Measurements from ENCODE around the gene CAMK1D.

The CAMK1D gene

DNA sequence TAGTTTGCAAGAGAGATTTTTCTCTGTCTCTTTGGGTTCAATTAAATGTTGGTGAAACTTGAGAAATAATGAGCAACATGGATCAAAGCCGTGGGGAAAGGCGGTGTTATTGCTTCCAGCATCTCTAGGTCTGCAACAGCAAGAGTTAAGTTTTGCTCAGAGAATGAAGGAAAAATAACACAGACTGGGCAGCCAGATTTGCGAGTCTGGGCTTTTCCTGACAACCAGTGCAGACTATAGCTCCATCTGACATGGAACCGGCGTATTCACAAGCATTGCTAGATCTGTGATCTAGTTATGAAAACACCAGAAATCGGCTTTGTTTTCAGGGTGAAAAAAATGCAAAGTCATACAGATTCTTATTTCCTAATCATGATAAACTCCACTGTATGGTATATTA, 110.4 kb downstream of the CAMK1D start:
- no peaks in the 10 kb centered on the region for H3K9me3 ChIP-seq (ENCODE audit: control insufficient read depth, low read length)
- H3K27ac ChIP-seq (ENCODE audit: insufficient read depth, low read depth, low read length, poor library complexity, severe bottlenecking): no peak overlapping the region
- 90 to 95% methylated on average over 6 of the region's 6 CpGs for WGBS, 2 experiments
- H3K4me1 ChIP-seq (ENCODE audit: control insufficient read depth, insufficient read depth, low read length): no peaks in the 10 kb centered on the region
- no peaks in the 10 kb centered on the region for H3K27me3 ChIP-seq (ENCODE audit: control insufficient read depth, insufficient read depth, low read length, poor library complexity, severe bottlenecking)
- H3K36me3 ChIP-seq (ENCODE audit: control insufficient read depth, insufficient read depth, low read length): no peaks in the 10 kb centered on the region
- H3K4me3 ChIP-seq (ENCODE audit: insufficient read depth, low read depth, low read length): no peak overlapping the region

DNA sequence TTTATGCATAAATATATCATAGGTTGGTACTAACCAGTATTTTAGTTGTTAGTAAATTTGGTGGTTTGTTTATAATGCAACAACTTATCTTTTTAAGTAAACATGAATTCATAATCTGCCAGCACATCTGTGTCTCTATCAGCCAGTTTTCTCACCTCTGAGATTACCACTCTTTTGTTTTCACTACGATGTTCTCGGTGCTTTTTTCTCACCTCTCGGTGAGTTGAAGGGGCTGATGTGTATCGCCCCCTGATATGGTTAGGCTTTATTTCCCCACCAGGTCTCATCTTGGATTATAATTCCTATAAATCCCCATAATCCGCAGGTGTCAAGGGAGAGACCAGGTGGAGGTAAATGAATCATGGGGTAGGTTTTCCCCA, 114.1 kb downstream of the CAMK1D start:
- Histone ChIP-seq H3K4me3 (ENCODE audit: insufficient read depth, low read depth, low read length) (no peak overlapping the region), H3K36me3 (ENCODE audit: control insufficient read depth, insufficient read depth, low read length) (no peaks in the 10 kb centered on the region), H3K4me1 (ENCODE audit: control insufficient read depth, insufficient read depth, low read length) (no peaks in the 10 kb centered on the region), H3K9me3 (ENCODE audit: control insufficient read depth, low read length) (no peaks in the 10 kb centered on the region), H3K27me3 (ENCODE audit: control insufficient read depth, insufficient read depth, low read length, poor library complexity, severe bottlenecking) (no peaks in the 10 kb centered on the region), H3K27ac (ENCODE audit: insufficient read depth, low read depth, low read length, poor library complexity, severe bottlenecking) (no peak overlapping the region)
- WGBS, 2 experiments: 97 to 98% methylated on average over 5 of the region's 5 CpGs

DNA sequence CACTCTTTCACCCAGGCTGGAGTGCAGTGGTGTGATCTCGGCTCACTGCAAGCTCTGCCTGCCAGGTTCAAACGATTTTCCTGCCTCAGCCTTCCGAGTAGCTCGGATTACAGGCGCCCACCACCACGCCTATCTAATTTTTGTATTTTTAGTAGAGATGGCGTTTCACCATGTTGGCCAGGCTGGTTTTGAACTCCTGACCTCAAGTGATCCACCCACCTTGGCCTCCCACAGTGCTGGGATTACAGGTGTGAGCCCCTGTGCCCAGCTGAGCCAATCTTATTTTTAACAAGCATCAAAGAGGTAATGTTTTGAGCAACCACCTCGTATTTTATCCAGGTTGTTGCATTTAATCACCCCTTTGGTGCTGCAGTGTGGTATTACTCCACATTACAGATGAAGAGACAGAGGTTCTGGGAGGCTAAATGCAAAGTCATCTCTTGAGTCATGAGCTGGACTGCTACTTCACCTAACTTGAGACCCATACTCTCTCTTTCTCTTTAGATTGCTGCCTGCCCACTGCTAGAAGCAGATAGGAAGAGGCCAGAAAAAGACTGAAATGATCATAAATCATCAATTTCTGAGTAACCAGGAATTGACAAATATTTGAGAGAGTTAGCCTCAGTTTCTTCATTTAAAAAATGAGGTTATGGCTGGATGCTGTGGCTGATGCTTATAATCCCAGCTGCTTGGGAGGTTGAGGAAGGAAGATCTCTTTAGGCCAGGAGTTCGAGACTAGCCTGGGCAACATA, 116.2 kb downstream of the CAMK1D start:
- H3K9me3 ChIP-seq (ENCODE audit: control insufficient read depth, low read length): no peaks in the 10 kb centered on the region
- H3K27ac ChIP-seq (ENCODE audit: insufficient read depth, low read depth, low read length, poor library complexity, severe bottlenecking): no peak overlapping the region
- 90 to 93% methylated on average over 9 of the region's 9 CpGs for WGBS, 2 experiments
- H3K4me3 ChIP-seq (ENCODE audit: insufficient read depth, low read depth, low read length): no peak overlapping the region
- no peaks in the 10 kb centered on the region for H3K36me3 ChIP-seq (ENCODE audit: control insufficient read depth, insufficient read depth, low read length)
- H3K4me1 ChIP-seq (ENCODE audit: control insufficient read depth, insufficient read depth, low read length): peaks cover 3% of the 10 kb centered on the region
- H3K27me3 ChIP-seq (ENCODE audit: control insufficient read depth, insufficient read depth, low read length, poor library complexity, severe bottlenecking): no peaks in the 10 kb centered on the region

DNA sequence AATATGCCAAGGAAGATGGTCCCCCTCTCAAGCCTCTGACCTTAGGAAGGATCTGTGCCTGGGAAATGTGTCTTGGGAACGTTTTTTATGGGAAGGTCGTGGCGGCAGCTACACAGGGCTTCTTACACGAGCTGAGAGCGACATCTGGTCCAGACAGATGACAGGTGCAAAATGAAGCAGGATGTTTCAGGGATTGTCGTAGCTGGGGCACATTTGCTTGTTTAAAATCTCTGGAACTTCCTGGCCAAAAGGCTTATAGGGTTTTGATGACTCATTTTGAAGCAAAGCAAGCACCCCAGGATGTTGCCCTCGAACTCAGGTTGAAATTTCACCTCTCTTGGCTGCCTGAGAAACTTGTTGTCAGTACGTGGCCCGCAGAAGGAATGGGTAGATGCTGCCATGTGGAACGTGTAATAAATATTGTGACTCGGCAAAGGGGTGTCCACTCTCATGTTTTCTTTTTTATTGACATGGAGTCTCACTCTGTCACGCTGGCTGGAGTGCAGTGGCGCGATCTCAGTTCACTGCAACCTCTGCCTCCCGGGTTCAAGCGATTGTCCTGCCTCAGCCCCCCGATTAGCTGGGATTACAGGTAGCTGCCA, 117.5 kb downstream of the CAMK1D start:
- H3K36me3 ChIP-seq (ENCODE audit: control insufficient read depth, insufficient read depth, low read length): no peaks in the 10 kb centered on the region
- H3K4me3 ChIP-seq (ENCODE audit: insufficient read depth, low read depth, low read length): no peak overlapping the region
- H3K9me3 ChIP-seq (ENCODE audit: control insufficient read depth, low read length): no peaks in the 10 kb centered on the region
- no peak overlapping the region for H3K27ac ChIP-seq (ENCODE audit: insufficient read depth, low read depth, low read length, poor library complexity, severe bottlenecking)
- H3K27me3 ChIP-seq (ENCODE audit: control insufficient read depth, insufficient read depth, low read length, poor library complexity, severe bottlenecking): no peaks in the 10 kb centered on the region
- peaks cover 3% of the 10 kb centered on the region for H3K4me1 ChIP-seq (ENCODE audit: control insufficient read depth, insufficient read depth, low read length)
- 90 to 92% methylated on average over 17 of the region's 17 CpGs for WGBS, 2 experiments

DNA sequence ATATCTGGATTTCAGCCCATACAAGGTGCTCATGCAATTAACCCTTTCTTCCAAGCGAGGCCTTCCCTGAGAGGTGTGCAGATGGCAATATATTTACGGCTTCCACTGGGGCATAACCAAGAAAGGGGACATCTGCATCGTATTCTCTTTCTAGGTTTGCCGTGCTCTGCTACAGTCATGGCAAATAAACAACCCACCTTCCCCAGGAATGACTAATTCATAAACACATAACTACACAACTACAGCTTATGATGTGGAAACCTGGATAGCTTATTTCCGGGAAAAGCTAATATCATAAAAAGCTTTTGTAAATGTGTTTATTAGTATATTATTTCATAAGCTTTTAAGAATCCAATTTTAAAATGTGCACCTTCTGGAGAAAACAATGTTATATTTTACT, 120.0 kb downstream of the CAMK1D start:
- Histone ChIP-seq H3K27ac (ENCODE audit: insufficient read depth, low read depth, low read length, poor library complexity, severe bottlenecking) (no peak overlapping the region), H3K4me3 (ENCODE audit: insufficient read depth, low read depth, low read length) (no peak overlapping the region), H3K4me1 (ENCODE audit: control insufficient read depth, insufficient read depth, low read length) (peaks cover 3% of the 10 kb centered on the region), H3K9me3 (ENCODE audit: control insufficient read depth, low read length) (no peaks in the 10 kb centered on the region), H3K36me3 (ENCODE audit: control insufficient read depth, insufficient read depth, low read length) (no peaks in the 10 kb centered on the region), H3K27me3 (ENCODE audit: control insufficient read depth, insufficient read depth, low read length, poor library complexity, severe bottlenecking) (no peaks in the 10 kb centered on the region)
- WGBS, 2 experiments: 92 to 97% methylated on average over 4 of the region's 5 CpGs

DNA sequence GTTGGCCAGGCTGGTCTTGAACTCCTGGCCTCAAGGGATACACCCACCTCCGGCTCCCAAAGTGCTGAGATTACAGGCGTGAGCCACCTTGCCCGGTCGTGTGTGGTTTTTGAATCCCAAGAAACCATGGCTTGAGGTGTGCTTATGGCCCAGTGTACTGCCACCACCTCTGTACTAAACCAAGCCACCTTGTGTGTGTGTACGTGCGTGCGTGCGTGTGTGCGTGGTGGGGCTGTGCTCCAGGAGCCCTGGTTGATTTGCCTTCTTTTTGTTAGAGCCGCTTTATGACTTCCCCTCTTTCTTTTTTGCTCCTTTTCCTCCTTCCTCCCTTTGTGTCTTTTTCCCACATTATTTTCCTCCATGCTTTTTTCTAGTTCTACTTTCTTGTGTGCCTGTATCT, 121.4 kb downstream of the CAMK1D start:
- Histone ChIP-seq H3K36me3 (ENCODE audit: control insufficient read depth, insufficient read depth, low read length) (no peaks in the 10 kb centered on the region), H3K27ac (ENCODE audit: insufficient read depth, low read depth, low read length, poor library complexity, severe bottlenecking) (no peak overlapping the region), H3K4me3 (ENCODE audit: insufficient read depth, low read depth, low read length) (no peak overlapping the region), H3K27me3 (ENCODE audit: control insufficient read depth, insufficient read depth, low read length, poor library complexity, severe bottlenecking) (no peaks in the 10 kb centered on the region), H3K4me1 (ENCODE audit: control insufficient read depth, insufficient read depth, low read length) (peaks cover 3% of the 10 kb centered on the region), H3K9me3 (ENCODE audit: control insufficient read depth, low read length) (no peaks in the 10 kb centered on the region)
- 95 to 96% methylated on average over 10 of the region's 10 CpGs for WGBS, 2 experiments

DNA sequence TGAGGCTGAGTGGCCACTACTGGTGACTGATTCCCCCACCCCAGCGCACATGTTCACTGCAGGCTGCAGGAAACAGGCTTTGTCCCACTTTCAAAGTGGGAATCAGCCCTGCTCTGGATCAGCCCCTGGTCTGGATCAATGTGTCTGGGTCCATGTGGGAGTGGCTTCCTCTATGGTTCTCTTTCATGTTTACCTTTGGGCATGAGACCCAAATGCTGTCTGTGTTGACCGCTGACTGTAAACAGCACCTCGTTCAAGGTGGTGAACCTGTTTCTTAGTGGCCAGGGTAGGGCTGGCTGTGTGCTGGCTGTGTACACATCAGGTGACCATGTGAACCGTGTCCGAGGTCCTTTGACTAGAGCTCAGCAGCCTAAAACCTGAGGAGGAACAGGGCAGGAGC, 121.8 kb downstream of the CAMK1D start:
- Histone ChIP-seq H3K27me3 (ENCODE audit: control insufficient read depth, insufficient read depth, low read length, poor library complexity, severe bottlenecking) (no peaks in the 10 kb centered on the region), H3K4me1 (ENCODE audit: control insufficient read depth, insufficient read depth, low read length) (peaks cover 3% of the 10 kb centered on the region), H3K36me3 (ENCODE audit: control insufficient read depth, insufficient read depth, low read length) (no peaks in the 10 kb centered on the region), H3K9me3 (ENCODE audit: control insufficient read depth, low read length) (no peaks in the 10 kb centered on the region), H3K4me3 (ENCODE audit: insufficient read depth, low read depth, low read length) (no peak overlapping the region), H3K27ac (ENCODE audit: insufficient read depth, low read depth, low read length, poor library complexity, severe bottlenecking) (no peak overlapping the region)
- 72 to 73% methylated on average over 5 of the region's 5 CpGs for WGBS, 2 experiments

DNA sequence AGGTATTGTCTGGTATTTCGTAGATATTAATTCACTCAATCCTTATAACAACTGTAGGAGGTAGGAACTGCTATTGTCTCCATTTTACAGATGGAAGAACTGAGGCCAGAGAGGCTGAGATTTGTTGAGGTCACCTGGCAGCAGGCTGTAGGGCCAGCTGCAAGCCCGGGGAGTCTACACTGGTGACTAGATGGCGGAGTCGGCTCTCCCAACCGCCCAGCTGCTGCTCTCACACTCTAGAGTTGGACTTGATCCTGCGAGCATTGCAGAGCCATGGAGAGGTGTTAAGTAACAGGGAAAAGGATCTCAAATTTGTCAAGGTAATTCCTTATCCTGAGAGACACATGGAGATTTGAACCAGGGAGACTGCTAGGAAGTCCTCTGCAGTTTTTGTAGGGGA, 124.1 kb downstream of the CAMK1D start:
- H3K4me1 ChIP-seq (ENCODE audit: control insufficient read depth, insufficient read depth, low read length): peaks cover 3% of the 10 kb centered on the region
- no peaks in the 10 kb centered on the region for H3K9me3 ChIP-seq (ENCODE audit: control insufficient read depth, low read length)
- no peak overlapping the region for H3K27ac ChIP-seq (ENCODE audit: insufficient read depth, low read depth, low read length, poor library complexity, severe bottlenecking)
- H3K27me3 ChIP-seq (ENCODE audit: control insufficient read depth, insufficient read depth, low read length, poor library complexity, severe bottlenecking): no peaks in the 10 kb centered on the region
- H3K4me3 ChIP-seq (ENCODE audit: insufficient read depth, low read depth, low read length): no peak overlapping the region
- 94 to 96% methylated on average over 5 to 6 of the region's 6 CpGs for WGBS, 2 experiments
- H3K36me3 ChIP-seq (ENCODE audit: control insufficient read depth, insufficient read depth, low read length): no peaks in the 10 kb centered on the region

DNA sequence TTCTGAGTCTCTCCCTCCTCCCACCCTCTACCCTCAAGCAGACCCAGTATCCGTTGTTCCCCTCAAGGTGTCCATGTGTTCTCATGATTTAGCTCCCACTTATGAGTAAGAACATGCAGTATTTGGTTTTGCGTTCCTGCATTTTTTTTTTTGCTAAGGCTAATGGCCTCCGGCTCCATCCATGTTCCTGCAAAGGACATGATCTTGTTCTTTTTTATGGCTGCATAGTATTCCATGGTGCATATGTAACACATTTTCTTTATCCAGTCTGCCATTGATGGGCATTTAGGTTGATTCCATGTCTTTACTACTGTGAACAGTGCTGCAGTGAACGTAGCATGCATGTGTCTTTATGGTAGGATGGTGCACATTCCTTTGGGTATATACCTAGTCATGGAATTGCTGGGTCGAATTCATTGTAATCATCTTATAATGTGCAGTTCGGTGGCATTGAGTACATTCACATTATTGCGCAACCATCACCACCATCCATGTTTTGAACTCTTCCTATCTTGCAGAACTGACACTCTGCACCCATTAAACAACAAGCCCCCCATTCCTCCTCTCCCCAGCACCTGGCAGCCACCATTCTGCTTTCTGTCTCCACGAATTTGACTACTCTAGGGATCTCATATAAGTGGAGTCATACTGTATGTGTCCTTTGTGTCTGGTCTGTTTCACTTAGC, 125.5 kb downstream of the CAMK1D start:
- H3K36me3 ChIP-seq (ENCODE audit: control insufficient read depth, insufficient read depth, low read length): no peaks in the 10 kb centered on the region
- H3K4me3 ChIP-seq (ENCODE audit: insufficient read depth, low read depth, low read length): no peak overlapping the region
- no peaks in the 10 kb centered on the region for H3K9me3 ChIP-seq (ENCODE audit: control insufficient read depth, low read length)
- no peak overlapping the region for H3K27ac ChIP-seq (ENCODE audit: insufficient read depth, low read depth, low read length, poor library complexity, severe bottlenecking)
- H3K4me1 ChIP-seq (ENCODE audit: control insufficient read depth, insufficient read depth, low read length): no peaks in the 10 kb centered on the region
- no peaks in the 10 kb centered on the region for H3K27me3 ChIP-seq (ENCODE audit: control insufficient read depth, insufficient read depth, low read length, poor library complexity, severe bottlenecking)
- WGBS, 2 experiments: 92 to 96% methylated on average over 8 of the region's 8 CpGs

DNA sequence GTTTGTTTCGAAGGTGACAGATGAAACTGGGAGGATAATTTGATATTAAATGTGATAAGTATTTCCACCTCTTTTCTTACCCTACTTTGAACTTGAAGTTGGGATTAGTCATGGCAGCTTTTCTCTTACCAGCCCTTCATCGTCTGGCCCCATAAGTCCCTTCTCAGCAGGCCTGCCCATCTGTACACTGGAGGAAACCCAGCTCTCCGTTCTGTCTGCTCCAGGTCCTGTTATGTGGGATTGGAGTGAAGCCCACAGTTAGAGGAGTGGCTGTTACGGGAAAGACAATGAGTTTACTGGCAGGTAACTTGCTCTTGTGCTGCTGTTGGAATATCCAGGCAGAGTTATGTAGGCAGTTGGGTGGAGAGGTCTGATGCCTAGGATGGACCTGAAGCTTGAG, 127.3 kb downstream of the CAMK1D start:
- WGBS, 2 experiments: 92 to 94% methylated on average over 4 of the region's 4 CpGs
- no peak overlapping the region for H3K4me3 ChIP-seq (ENCODE audit: insufficient read depth, low read depth, low read length)
- H3K36me3 ChIP-seq (ENCODE audit: control insufficient read depth, insufficient read depth, low read length): no peaks in the 10 kb centered on the region
- H3K9me3 ChIP-seq (ENCODE audit: control insufficient read depth, low read length): no peaks in the 10 kb centered on the region
- no peaks in the 10 kb centered on the region for H3K27me3 ChIP-seq (ENCODE audit: control insufficient read depth, insufficient read depth, low read length, poor library complexity, severe bottlenecking)
- no peaks in the 10 kb centered on the region for H3K4me1 ChIP-seq (ENCODE audit: control insufficient read depth, insufficient read depth, low read length)
- no peak overlapping the region for H3K27ac ChIP-seq (ENCODE audit: insufficient read depth, low read depth, low read length, poor library complexity, severe bottlenecking)
